Muscle of arm (tissue), 12 donors: Measurements from ENCODE around the gene MED13L. TPM values are rescaled to one million over a fixed set of nuclear protein-coding genes. Genes with fewer than 3 reads are reported as not detected.
A peak's percentile ranks its signal among the peaks of the same experiment; 100 is the strongest.

Experiments used
- DNase-seq: peaks from one replicate; pipeline ENCODE4 v3.0.0-alpha.2; 2013
- polyA plus RNA-seq, 12 donors: library from polyadenylated mRNA; unstranded; fragments of 120-200 nt; gene quantifications; one replicate each; pipeline ENCODE4 v1.2.1, GENCODE V29; 2013; ENCODE audit not compliant: insufficient read length in 12 of 12

Gene MED13L
- polyA plus RNA-seq, 12 donors = 44.9 to 66.0 (median 55.5) TPM; not detected in 1

- no peak for DNase-seq
Observed at GRCh38 chr12:115947696-115948062, 329.8 kb downstream of the MED13L start.

GRCh38 chr12:115946867-115947695 is 330.4 kb downstream of the MED13L start:
- no peak for DNase-seq

GRCh38 chr12:115946092-115946491 is 331.4 kb downstream of the MED13L start:
- no peak for DNase-seq

GRCh38 chr12:115945491-115945885 is 332.0 kb downstream of the MED13L start:
- DNase-seq = no peak

- DNase-seq = no peak
Observed at GRCh38 chr12:115944837-115945490, 332.5 kb downstream of the MED13L start.

- DNase-seq = no peak
Observed at GRCh38 chr12:115944392-115944742, 333.1 kb downstream of the MED13L start.

GRCh38 chr12:115943630-115944391 is 333.7 kb downstream of the MED13L start:
- no peak for DNase-seq

GRCh38 chr12:115943310-115943629 is 334.2 kb downstream of the MED13L start:
- DNase-seq = no peak

GRCh38 chr12:115942346-115942745 is 335.1 kb downstream of the MED13L start:
- DNase-seq = no peak

GRCh38 chr12:115941362-115941761 is 336.1 kb downstream of the MED13L start:
- DNase-seq = no peak

- DNase-seq = no peak
Observed at GRCh38 chr12:115938794-115939377, 338.6 kb downstream of the MED13L start.

- DNase-seq = peak; percentile 19
Observed at GRCh38 chr12:115936997-115937916, 340.2 kb downstream of the MED13L start.

GRCh38 chr12:115934877-115935276 is 342.6 kb downstream of the MED13L start:
- DNase-seq = no peak

- no peak for DNase-seq
Observed at GRCh38 chr12:115934046-115934445, 343.4 kb downstream of the MED13L start.

GRCh38 chr12:115932066-115932465 is 345.4 kb downstream of the MED13L start:
- DNase-seq = no peak

- no peak for DNase-seq
Observed at GRCh38 chr12:115930336-115930735, 347.2 kb downstream of the MED13L start.

- no peak for DNase-seq
Observed at GRCh38 chr12:115926037-115926670, 351.3 kb downstream of the MED13L start.

- DNase-seq = no peak
Observed at GRCh38 chr12:115923851-115924250, 353.6 kb downstream of the MED13L start.

- DNase-seq = no peak
Observed at GRCh38 chr12:115922952-115923564, 354.4 kb downstream of the MED13L start.
